T-helper 17 cell (primary cell): ENCODE results near the gene CNTNAP3B. TPM values are rescaled to one million over a fixed set of nuclear protein-coding genes. Genes with fewer than 3 reads are reported as not detected.
"Not testable (repeated sequence)": the region's sequence is repeated elsewhere in the genome, so short reads cannot be mapped to it uniquely, and the experiment has no call there.

Source experiments
- ATAC-seq: fragments of 150-1000 bp; cut with Tn5 transposase; 2 replicates; pipeline ENCODE4 v1.10.0; 2021; ENCODE audit warnings: mild to moderate bottlenecking, moderate library complexity
- DNase-seq, 3 donors: peaks; one replicate each; pipeline versions ENCODE4 v3.0.0 to v3.0.0-alpha.2; 2020 to 2021
- H3K9me3 ChIP-seq: one replicate; pipeline ENCODE4 v1.7.0; 2013; ENCODE audit warnings: low read length, mild to moderate bottlenecking; ENCODE audit not compliant: control insufficient read depth, poor library complexity, severe bottlenecking
- H3K27ac Mint-ChIP-seq: one replicate; pipeline ENCODE4 v1.8.0; 2022; ENCODE audit warnings: mild to moderate bottlenecking, moderate library complexity, mixed read lengths
- H3K27me3 Mint-ChIP-seq: one replicate; pipeline ENCODE4 v1.8.0; 2022; ENCODE audit warnings: mixed read lengths
- H3K36me3 Mint-ChIP-seq: one replicate; pipeline ENCODE4 v1.8.0; 2022; ENCODE audit warnings: low read depth, mixed read lengths
- H3K4me1 Mint-ChIP-seq: one replicate; pipeline ENCODE4 v1.8.0; 2022; ENCODE audit warnings: mild to moderate bottlenecking, mixed read lengths
- H3K4me3 Mint-ChIP-seq: one replicate; pipeline ENCODE4 v1.8.0; 2022; ENCODE audit warnings: mild to moderate bottlenecking, moderate library complexity, mixed read lengths
- total RNA-seq, 4 donors: library from RNA in 2 of 4; stranded (reverse) in 2 of 4; gene quantifications; one replicate each; pipeline ENCODE4 v1.2.3 and lab custom pipeline; 2022 to 2026

Gene CNTNAP3B
- total RNA-seq, result under 1 TPM in 1 of 2 donors, not detected in 1; 0.37 TPM
- 0 reads per million in 2 donors for total RNA-seq (lab: John Stamatoyannopoulos, UW)

GRCh38 chr9:42129073-42129729 lies at the start of gene CNTNAP3B:
Gene CNTNAP3B, minus strand, starts transcription at chr9:42129426. Its CDS starts 332 bp downstream, at chr9:42129094.
- not testable (repeated sequence) for DNase-seq, ATAC-seq, H3K4me3 Mint-ChIP-seq, H3K27me3 Mint-ChIP-seq, H3K9me3 ChIP-seq, H3K4me1 Mint-ChIP-seq, H3K36me3 Mint-ChIP-seq, H3K27ac Mint-ChIP-seq

GRCh38 chr9:42160299-42160698 lies 31.1 kb upstream of the CNTNAP3B start:
- not testable (repeated sequence) for H3K36me3 Mint-ChIP-seq, H3K27me3 Mint-ChIP-seq, H3K4me1 Mint-ChIP-seq, H3K4me3 Mint-ChIP-seq, DNase-seq, H3K9me3 ChIP-seq, H3K27ac Mint-ChIP-seq, ATAC-seq

GRCh38 chr9:42127056-42127841 lies 2.0 kb downstream of the CNTNAP3B start:
- not testable (repeated sequence) for H3K9me3 ChIP-seq, H3K27ac Mint-ChIP-seq, H3K4me3 Mint-ChIP-seq, DNase-seq, H3K36me3 Mint-ChIP-seq, H3K4me1 Mint-ChIP-seq, ATAC-seq, H3K27me3 Mint-ChIP-seq

- H3K36me3 Mint-ChIP-seq, H3K9me3 ChIP-seq, H3K4me3 Mint-ChIP-seq, H3K27me3 Mint-ChIP-seq, ATAC-seq, H3K4me1 Mint-ChIP-seq, H3K27ac Mint-ChIP-seq, DNase-seq: not testable (repeated sequence)
Measured at GRCh38 chr9:42121007-42121406, 8.2 kb downstream of the CNTNAP3B start.

GRCh38 chr9:42095929-42096328 lies 33.3 kb downstream of the CNTNAP3B start:
- not testable (repeated sequence) for H3K4me1 Mint-ChIP-seq, ATAC-seq, H3K4me3 Mint-ChIP-seq, H3K9me3 ChIP-seq, DNase-seq, H3K36me3 Mint-ChIP-seq, H3K27ac Mint-ChIP-seq, H3K27me3 Mint-ChIP-seq

- not testable (repeated sequence) for DNase-seq, H3K27ac Mint-ChIP-seq, ATAC-seq, H3K27me3 Mint-ChIP-seq, H3K9me3 ChIP-seq, H3K4me3 Mint-ChIP-seq, H3K4me1 Mint-ChIP-seq, H3K36me3 Mint-ChIP-seq
Measured at GRCh38 chr9:42084559-42084952, 44.7 kb downstream of the CNTNAP3B start.

- not testable (repeated sequence) for H3K4me1 Mint-ChIP-seq, DNase-seq, H3K27me3 Mint-ChIP-seq, H3K27ac Mint-ChIP-seq, H3K36me3 Mint-ChIP-seq, ATAC-seq, H3K9me3 ChIP-seq, H3K4me3 Mint-ChIP-seq
Measured at GRCh38 chr9:42083877-42084558, 45.2 kb downstream of the CNTNAP3B start.

- not testable (repeated sequence) for ATAC-seq, DNase-seq, H3K27ac Mint-ChIP-seq, H3K9me3 ChIP-seq, H3K36me3 Mint-ChIP-seq, H3K4me3 Mint-ChIP-seq, H3K27me3 Mint-ChIP-seq, H3K4me1 Mint-ChIP-seq
Measured at GRCh38 chr9:42080376-42080775, 48.9 kb downstream of the CNTNAP3B start.

GRCh38 chr9:42074868-42075267 lies 54.4 kb downstream of the CNTNAP3B start:
- not testable (repeated sequence) for H3K9me3 ChIP-seq, ATAC-seq, DNase-seq, H3K4me3 Mint-ChIP-seq, H3K27me3 Mint-ChIP-seq, H3K36me3 Mint-ChIP-seq, H3K27ac Mint-ChIP-seq, H3K4me1 Mint-ChIP-seq

GRCh38 chr9:42071026-42071425 lies 58.2 kb downstream of the CNTNAP3B start:
- H3K36me3 Mint-ChIP-seq, H3K9me3 ChIP-seq, H3K27me3 Mint-ChIP-seq, DNase-seq, ATAC-seq, H3K4me1 Mint-ChIP-seq, H3K4me3 Mint-ChIP-seq, H3K27ac Mint-ChIP-seq: not testable (repeated sequence)

GRCh38 chr9:42070035-42070799 lies 59.0 kb downstream of the CNTNAP3B start:
- not testable (repeated sequence) for H3K4me1 Mint-ChIP-seq, DNase-seq, H3K36me3 Mint-ChIP-seq, H3K27me3 Mint-ChIP-seq, H3K27ac Mint-ChIP-seq, H3K9me3 ChIP-seq, H3K4me3 Mint-ChIP-seq, ATAC-seq

- ATAC-seq, H3K36me3 Mint-ChIP-seq, DNase-seq, H3K4me3 Mint-ChIP-seq, H3K27me3 Mint-ChIP-seq, H3K27ac Mint-ChIP-seq, H3K4me1 Mint-ChIP-seq, H3K9me3 ChIP-seq: not testable (repeated sequence)
Measured at GRCh38 chr9:42053874-42054273, 75.4 kb downstream of the CNTNAP3B start.

GRCh38 chr9:42050701-42051100 lies 78.5 kb downstream of the CNTNAP3B start:
- not testable (repeated sequence) for H3K27me3 Mint-ChIP-seq, ATAC-seq, H3K4me3 Mint-ChIP-seq, H3K9me3 ChIP-seq, H3K27ac Mint-ChIP-seq, H3K36me3 Mint-ChIP-seq, H3K4me1 Mint-ChIP-seq, DNase-seq
